GM18907 (cell line): ENCODE data around the gene DDX52.
"Not testable (repeated sequence)": the region's sequence is repeated elsewhere in the genome, so short reads cannot be mapped to it uniquely, and the experiment has no call there.

Experiments used
- ATAC-seq: cut with Tn5 transposase; IDR thresholded peaks from one replicate; pipeline ENCODE4 v1.9.1; 2021; ENCODE audit warnings: mild to moderate bottlenecking, moderate library complexity; ENCODE audit not compliant: unreplicated experiment

Gene DDX52

GRCh38 chr17:37643118-37643766 lies at the start of gene DDX52:
DDX52 (minus strand) TSS chr17:37643446; CDS start chr17:37643420, 26 bp downstream.
- ATAC-seq: peak; percentile 88

GRCh38 chr17:37691807-37692206 lies 48.6 kb upstream of the DDX52 start:
- ATAC-seq: no peak

- ATAC-seq: no peak
Observed at GRCh38 chr17:37689317-37689716, 46.1 kb upstream of the DDX52 start.

- ATAC-seq: no peak
Observed at GRCh38 chr17:37683454-37683984, 40.3 kb upstream of the DDX52 start.

GRCh38 chr17:37682007-37682406 lies 38.8 kb upstream of the DDX52 start:
- no peak for ATAC-seq

- ATAC-seq: not testable (repeated sequence)
Observed at GRCh38 chr17:37679995-37680394, 36.7 kb upstream of the DDX52 start.

- no peak for ATAC-seq
Observed at GRCh38 chr17:37678036-37678435, 34.8 kb upstream of the DDX52 start.

GRCh38 chr17:37677021-37677420 lies 33.8 kb upstream of the DDX52 start:
- ATAC-seq: no peak

GRCh38 chr17:37676115-37676925 lies 33.1 kb upstream of the DDX52 start:
- ATAC-seq: no peak

GRCh38 chr17:37674511-37674910 lies 31.3 kb upstream of the DDX52 start:
- no peak for ATAC-seq

GRCh38 chr17:37673386-37673785 lies 30.1 kb upstream of the DDX52 start:
- ATAC-seq: no peak

GRCh38 chr17:37672548-37673078 lies 29.4 kb upstream of the DDX52 start:
- ATAC-seq: no peak

GRCh38 chr17:37671824-37672547 lies 28.7 kb upstream of the DDX52 start:
- no peak for ATAC-seq

- ATAC-seq: no peak
Observed at GRCh38 chr17:37671028-37671823, 28.0 kb upstream of the DDX52 start.

- no peak for ATAC-seq
Observed at GRCh38 chr17:37667039-37667438, 23.8 kb upstream of the DDX52 start.

GRCh38 chr17:37664214-37664613 lies 21.0 kb upstream of the DDX52 start:
- ATAC-seq: no peak

- no peak for ATAC-seq
Observed at GRCh38 chr17:37662353-37662752, 19.1 kb upstream of the DDX52 start.

GRCh38 chr17:37661400-37662014 lies 18.3 kb upstream of the DDX52 start:
- ATAC-seq: no peak

- no peak for ATAC-seq
Observed at GRCh38 chr17:37659925-37660324, 16.7 kb upstream of the DDX52 start.

- ATAC-seq: no peak
Observed at GRCh38 chr17:37657202-37657601, 14.0 kb upstream of the DDX52 start.
